T47D (cell line): ENCODE results near the gene CNN3.
A peak's percentile ranks its signal among the peaks of the same experiment; 100 is the strongest.

Experiments
- DNase-seq, 2 experiments: peaks; one replicate each; pipeline versions ENCODE4 v3.0.0 to v3.0.0-alpha.2; 2011 to 2012; ENCODE audit warnings: low read depth in 1 of 2, low spot score in 1 of 2
- JUND ChIP-seq: IDR thresholded peaks from 2 replicates; pipeline ENCODE4 v1.6.1; 2012; ENCODE audit warnings: low read depth
- in situ Hi-C: cut with HindIII; loops from 2 replicates; pipeline ENCODE4 v1.10.0; 2016; ENCODE audit warnings: low sequenced_read_pairs, low pct_unique_long_range_greater_than_20kb

The CNN3 gene

DNA sequence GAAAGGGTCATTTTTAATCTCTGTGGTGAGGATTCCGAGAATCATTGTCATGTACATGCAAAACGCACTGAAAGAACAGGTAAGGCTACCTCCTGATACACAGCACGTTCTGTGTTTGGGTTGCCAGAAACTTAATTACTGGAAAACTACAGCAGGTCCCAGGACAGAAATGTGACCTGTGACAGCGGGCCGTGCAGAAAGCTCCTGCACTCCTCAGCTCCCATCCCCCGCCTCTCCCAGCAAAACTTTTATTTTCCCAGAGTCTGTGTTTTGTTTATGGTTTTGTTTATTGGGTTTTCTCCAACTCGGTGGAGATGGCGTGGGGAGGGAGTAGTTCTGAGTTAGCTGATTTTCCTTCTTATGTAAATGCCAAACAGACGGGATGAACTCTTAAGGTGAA lies 62.1 kb downstream of the CNN3 start:
- TF ChIP-seq JUND, result no peak
- in situ Hi-C loops, result no loop called here
- peak in 1 of 2 experiments; percentile 64 for DNase-seq

GRCh38 chr1:94863919-94864318 lies 63.0 kb downstream of the CNN3 start:
- TF ChIP-seq JUND, result peak; percentile 70; the same call in 1 of the 2 replicates
- in situ Hi-C loops, result no loop called here
- DNase-seq, result peak in 1 of 2 experiments; percentile 69

DNA sequence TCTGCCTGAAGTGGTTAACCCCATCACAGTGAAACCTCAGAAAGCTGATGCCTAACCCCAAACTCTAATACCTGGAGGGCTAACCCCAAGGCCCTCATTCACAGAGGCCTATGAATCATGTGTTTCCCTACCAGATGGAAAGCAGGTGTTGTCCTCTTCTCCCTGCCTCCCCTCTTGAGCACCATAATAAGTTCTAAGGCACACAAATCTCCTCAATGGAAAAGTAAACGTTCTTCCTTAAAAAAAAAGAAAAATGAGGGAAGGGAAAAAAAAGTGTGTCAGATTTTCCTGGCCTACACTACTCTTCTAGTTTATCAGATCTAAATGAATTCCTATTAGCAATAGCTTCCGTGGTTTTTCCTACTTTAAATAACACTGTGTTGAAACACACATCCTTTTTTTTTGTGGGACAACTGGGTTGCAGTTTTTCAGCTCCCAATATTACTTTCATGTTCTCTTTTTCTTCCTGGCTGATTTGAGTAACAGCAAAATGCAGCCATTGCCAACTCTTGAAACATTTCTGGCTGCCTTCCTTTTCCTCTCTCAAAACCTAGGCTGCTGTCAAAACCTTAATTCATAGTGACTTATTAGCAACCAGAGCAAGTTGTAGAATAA lies 63.5 kb downstream of the CNN3 start:
- in situ Hi-C loops, result no loop called here
- DNase-seq, result no peak
- TF ChIP-seq JUND, result no peak

DNA sequence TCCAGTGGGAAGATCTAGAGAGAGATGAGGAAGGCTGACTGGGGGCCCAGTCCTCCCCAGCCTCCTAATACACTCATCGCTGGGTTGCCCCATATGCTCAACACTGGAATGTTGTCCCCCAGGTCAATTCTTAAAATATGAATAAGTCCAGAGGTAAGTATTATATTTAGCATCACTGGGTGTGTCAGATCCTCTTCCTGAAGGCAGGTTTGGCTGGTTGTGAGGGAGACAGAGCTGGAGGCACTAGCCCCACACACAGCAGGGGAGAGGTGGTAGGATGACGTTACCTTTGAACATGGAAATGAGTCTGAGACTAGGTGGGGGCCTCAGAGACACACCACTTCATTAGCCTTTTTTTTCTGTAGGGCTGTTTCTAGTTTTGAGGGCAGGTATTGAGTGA lies 64.2 kb downstream of the CNN3 start:
- no peak for TF ChIP-seq JUND
- in situ Hi-C loops, result no loop called here
- DNase-seq, result no peak

DNA sequence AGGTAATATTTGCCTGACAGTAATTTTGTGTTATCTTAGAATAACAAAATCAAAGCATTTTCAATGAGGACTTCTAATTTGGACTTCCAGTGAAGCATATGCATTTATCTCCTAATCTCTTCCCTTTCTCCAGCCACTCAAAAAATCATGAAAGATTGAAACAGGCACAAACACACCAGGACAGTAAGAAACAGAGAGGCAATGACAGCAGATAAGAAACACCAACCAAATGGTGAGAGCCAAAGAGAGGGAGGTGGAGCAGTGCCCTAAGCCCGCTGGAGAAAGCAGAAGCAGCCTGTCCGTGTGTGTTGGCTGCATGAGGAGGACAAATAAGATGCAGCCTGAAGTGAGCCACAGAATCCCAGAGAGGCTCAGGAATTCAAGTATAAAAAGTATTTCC lies 67.7 kb downstream of the CNN3 start:
- in situ Hi-C loops, result no loop called here
- TF ChIP-seq JUND, result no peak

GRCh38 chr1:94858276-94858675 lies 68.6 kb downstream of the CNN3 start:
- no peak for TF ChIP-seq JUND
- in situ Hi-C loops, result no loop called here
- DNase-seq, result no peak

More for the DNA sequence above, 67.7 kb downstream of the CNN3 start:
- no peak for DNase-seq

DNA sequence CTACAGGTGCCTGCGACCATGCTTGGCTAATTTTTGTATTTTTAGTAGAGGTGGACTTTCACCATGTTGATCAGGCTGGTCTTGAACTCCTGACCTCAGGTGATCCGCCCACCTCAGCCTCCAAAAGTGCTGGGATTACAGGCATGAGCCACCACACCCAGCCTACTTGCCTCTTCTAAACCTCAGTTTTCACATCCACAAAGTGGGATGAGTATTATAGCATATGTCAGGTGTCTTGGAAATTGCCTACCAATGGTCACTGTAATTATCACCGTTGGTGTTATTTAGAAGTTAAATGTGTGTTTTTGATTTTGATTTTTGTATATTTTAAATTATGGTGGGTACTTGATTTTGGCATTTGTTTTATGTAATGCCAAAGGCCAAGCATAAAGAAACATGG lies 70.0 kb downstream of the CNN3 start:
- TF ChIP-seq JUND, result no peak
- DNase-seq, result no peak
- in situ Hi-C loops, result no loop called here

DNA sequence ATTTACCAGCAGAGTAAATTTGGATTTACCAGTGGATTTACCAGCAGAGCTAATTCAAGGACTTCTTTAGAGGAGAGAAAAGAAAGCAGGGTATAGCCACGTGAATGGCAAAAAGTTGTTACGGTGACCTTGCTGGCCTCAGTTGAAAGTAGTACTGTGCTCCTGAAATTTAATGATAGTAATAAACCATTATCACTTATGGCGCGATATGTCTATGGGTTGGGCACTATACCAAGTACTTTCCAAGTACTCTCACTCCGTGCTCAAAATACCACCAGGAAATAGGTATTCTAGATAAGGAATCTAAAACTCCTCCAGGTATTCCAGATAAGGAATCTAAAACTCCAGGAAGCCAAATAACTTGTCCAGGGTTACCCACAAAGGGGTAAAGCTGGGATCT lies 70.9 kb downstream of the CNN3 start:
- in situ Hi-C loops, result no loop called here
- TF ChIP-seq JUND, result no peak
- no peak for DNase-seq

DNA sequence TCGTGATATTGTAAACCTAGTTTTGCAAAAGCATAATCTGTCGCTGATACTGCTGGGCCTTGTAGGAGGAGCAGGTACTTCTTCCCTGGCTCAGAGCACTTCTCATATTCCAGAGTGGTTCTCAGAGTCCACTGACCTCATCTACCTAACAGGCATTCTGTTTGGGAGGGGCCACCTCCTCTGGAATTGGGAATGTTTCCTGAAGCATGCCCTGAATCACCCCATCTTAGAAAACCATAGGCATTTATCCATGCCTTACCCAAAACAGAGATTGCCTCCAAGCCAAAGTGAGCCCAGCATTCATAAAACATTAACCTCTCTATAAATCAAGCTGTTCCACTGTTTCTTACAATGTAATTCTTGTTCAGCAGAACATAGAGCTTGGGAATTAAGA lies 71.6 kb downstream of the CNN3 start:
- DNase-seq, result peak in 1 of 2 experiments; percentile 16
- TF ChIP-seq JUND, result no peak
- in situ Hi-C loops, result no loop called here

GRCh38 chr1:94854458-94855306 lies 72.2 kb downstream of the CNN3 start:
- TF ChIP-seq JUND, result no peak
- in situ Hi-C loops, result no loop called here
- peak; percentile 53 to 85 for DNase-seq

- DNase-seq, result no peak
- in situ Hi-C loops, result no loop called here
- TF ChIP-seq JUND, result no peak
These were observed 74.1 kb downstream of the CNN3 start for GRCh38 chr1:94852788-94853187.

- no peak for DNase-seq
- no peak for TF ChIP-seq JUND
- in situ Hi-C loops, result no loop called here
These were observed 75.3 kb downstream of the CNN3 start for GRCh38 chr1:94851571-94851970.
